ENCODE measurements around the gene TNNT2. TPM values are rescaled to one million over a fixed set of nuclear protein-coding genes. Genes with fewer than 3 reads are reported as not detected.

The TNNT2 gene
- total RNA-seq, 1 donor from 2014 or later: 21.3 TPM

GRCh38 chr1:201393076-201393475, 15.6 kb upstream of the TNNT2 start:
- Mint-ChIP-seq H3K4me1 (ENCODE audit: unreplicated experiment) (peaks cover 23% of the 10 kb centered on the region), H3K36me3 (peaks cover 10% of the 10 kb centered on the region), H3K9me3 (no peaks in the 10 kb centered on the region), H3K4me3 (no peak overlapping the region), H3K27me3 (peaks cover 8% of the 10 kb centered on the region), H3K27ac (peak overlapping the region; percentile 22)
- DNase-seq (ENCODE audit: extremely low spot score, unreplicated experiment): no peak
- no peak for TF ChIP-seq CTCF (conservative IDR thresholded peaks at IDR 0.05)

GRCh38 chr1:201391651-201392511, 14.4 kb upstream of the TNNT2 start:
- Mint-ChIP-seq H3K36me3 (peaks cover 4% of the 10 kb centered on the region), H3K4me3 (no peak overlapping the region), H3K4me1 (ENCODE audit: unreplicated experiment) (peaks cover 16% of the 10 kb centered on the region), H3K27ac (peak overlapping the region; percentile 70), H3K27me3 (no peaks in the 10 kb centered on the region), H3K9me3 (no peaks in the 10 kb centered on the region)
- no peak for TF ChIP-seq CTCF (conservative IDR thresholded peaks at IDR 0.05)
- no peak for DNase-seq (ENCODE audit: extremely low spot score, unreplicated experiment)

- peaks cover 4% of the 10 kb centered on the region for H3K36me3 Mint-ChIP-seq
- no peaks in the 10 kb centered on the region for H3K9me3 Mint-ChIP-seq
- DNase-seq (ENCODE audit: extremely low spot score, unreplicated experiment): no peak
- no peak for TF ChIP-seq CTCF (conservative IDR thresholded peaks at IDR 0.05)
- H3K27me3 Mint-ChIP-seq: no peaks in the 10 kb centered on the region
- H3K27ac Mint-ChIP-seq: no peak overlapping the region
- H3K4me3 Mint-ChIP-seq: no peak overlapping the region
- H3K4me1 Mint-ChIP-seq (ENCODE audit: unreplicated experiment): peaks cover 11% of the 10 kb centered on the region
Measured at GRCh38 chr1:201391225-201391624, 13.7 kb upstream of the TNNT2 start.

GRCh38 chr1:201389051-201389450, 11.6 kb upstream of the TNNT2 start:
- DNase-seq (ENCODE audit: extremely low spot score, unreplicated experiment): no peak
- no peaks in the 10 kb centered on the region for H3K9me3 Mint-ChIP-seq
- TF ChIP-seq CTCF (conservative IDR thresholded peaks at IDR 0.05): no peak
- peaks cover 16% of the 10 kb centered on the region for H3K4me1 Mint-ChIP-seq (ENCODE audit: unreplicated experiment)
- H3K27ac Mint-ChIP-seq: no peak overlapping the region
- H3K27me3 Mint-ChIP-seq: no peaks in the 10 kb centered on the region
- peaks cover 7% of the 10 kb centered on the region for H3K36me3 Mint-ChIP-seq
- H3K4me3 Mint-ChIP-seq: no peak overlapping the region

GRCh38 chr1:201386208-201386607, 8.7 kb upstream of the TNNT2 start:
- Mint-ChIP-seq H3K27me3 (no peaks in the 10 kb centered on the region), H3K4me3 (no peak overlapping the region), H3K9me3 (no peaks in the 10 kb centered on the region), H3K36me3 (peaks cover 9% of the 10 kb centered on the region), H3K27ac (no peak overlapping the region), H3K4me1 (ENCODE audit: unreplicated experiment) (peaks cover 24% of the 10 kb centered on the region)
- DNase-seq (ENCODE audit: extremely low spot score, unreplicated experiment): no peak
- no peak for TF ChIP-seq CTCF (conservative IDR thresholded peaks at IDR 0.05)
